GM13977 (cell line): ENCODE data around the gene DNMBP.

Experiments used
- DNase-seq: peaks from one replicate; pipeline ENCODE4 v3.0.0; 2012; ENCODE audit warnings: low spot score
- CTCF ChIP-seq: IDR thresholded peaks from 2 replicates; pipeline ENCODE4 v1.5.1; 2012; ENCODE audit warnings: mild to moderate bottlenecking, control low read depth; ENCODE audit not compliant: insufficient read depth; ENCODE audit errors: extremely low read depth, missing control alignments
- in situ Hi-C: fragments of 300-500 bp; cut with MboI; formaldehyde crosslinking; loops from one replicate; pipeline ENCODE4 v1.12.0; 2022; ENCODE audit warnings: low sequenced_read_pairs, low pct_unique_long_range_greater_than_20kb, mixed read lengths, inconsistent platforms; ENCODE audit not compliant: unreplicated experiment

The DNMBP gene

GRCh38 chr10:100009793-100010676 is at the start of gene DNMBP:
DNMBP (minus strand) TSS chr10:100009947; CDS start chr10:99972124, 37,823 bp downstream.
- TF ChIP-seq CTCF: peak; percentile 94
- in situ Hi-C loops: no loop called here
- peak; percentile 95 for DNase-seq

- TF ChIP-seq CTCF: no peak
- no peak for DNase-seq
- in situ Hi-C loops: no loop called here
These were observed 48.2 kb upstream of the DNMBP start for GRCh38 chr10:100057948-100058347.

GRCh38 chr10:100053686-100054460 is 44.1 kb upstream of the DNMBP start:
- no peak for DNase-seq
- in situ Hi-C loops: no loop called here
- TF ChIP-seq CTCF: no peak

GRCh38 chr10:100046021-100046486 is 36.3 kb upstream of the DNMBP start:
- peak; percentile 92 for TF ChIP-seq CTCF
- DNase-seq: peak; percentile 63
- in situ Hi-C loops: loop anchor here (10.0 kb wide), 1 partner anchor 201 kb away; no protein-coding TSS in a partner anchor

- DNase-seq: no peak
- in situ Hi-C loops: loop anchor here (10.0 kb wide), 1 partner anchor 201 kb away; no protein-coding TSS in a partner anchor
- TF ChIP-seq CTCF: no peak
These were observed 35.8 kb upstream of the DNMBP start for GRCh38 chr10:100045592-100045991.

GRCh38 chr10:100043796-100044195 is 34.0 kb upstream of the DNMBP start:
- no peak for TF ChIP-seq CTCF

More at GRCh38 chr10:100043796-100044195, 34.0 kb upstream of the DNMBP start:
- DNase-seq: no peak
- in situ Hi-C loops: loop anchor here (10.0 kb wide), 1 partner anchor 199 kb away; no protein-coding TSS in a partner anchor
